ELF-1 (cell line): Measurements from ENCODE around the gene SAMD4A.

Experiments used
- DNase-seq: peaks from one replicate; pipeline ENCODE4 v3.0.0-alpha.2; 2016; ENCODE audit warnings: low read depth, low spot score

Gene SAMD4A

GRCh38 chr14:54682578-54682977 is 115.7 kb downstream of the SAMD4A start:
- DNase-seq = no peak

- no peak for DNase-seq
Measured at GRCh38 chr14:54683882-54684794, 117.2 kb downstream of the SAMD4A start.

- DNase-seq = no peak
Measured at GRCh38 chr14:54685286-54685845, 118.4 kb downstream of the SAMD4A start.

- no peak for DNase-seq
Measured at GRCh38 chr14:54686219-54686870, 119.4 kb downstream of the SAMD4A start.

- DNase-seq = no peak
Measured at GRCh38 chr14:54686871-54687749, 120.2 kb downstream of the SAMD4A start.

- no peak for DNase-seq
Measured at GRCh38 chr14:54687750-54688119, 120.8 kb downstream of the SAMD4A start.

GRCh38 chr14:54688229-54688628 is 121.3 kb downstream of the SAMD4A start:
- DNase-seq = no peak

GRCh38 chr14:54689928-54690327 is 123.0 kb downstream of the SAMD4A start:
- no peak for DNase-seq

GRCh38 chr14:54690887-54691286 is 124.0 kb downstream of the SAMD4A start:
- DNase-seq = no peak

- peak; percentile 87 for DNase-seq
Measured at GRCh38 chr14:54691525-54692283, 124.8 kb downstream of the SAMD4A start.

GRCh38 chr14:54692284-54692772 is 125.4 kb downstream of the SAMD4A start:
- DNase-seq = no peak

GRCh38 chr14:54693761-54694160 is 126.8 kb downstream of the SAMD4A start:
- no peak for DNase-seq

GRCh38 chr14:54695196-54695595 is 128.3 kb downstream of the SAMD4A start:
- no peak for DNase-seq

- DNase-seq = no peak
Measured at GRCh38 chr14:54697001-54697400, 130.1 kb downstream of the SAMD4A start.

- no peak for DNase-seq
Measured at GRCh38 chr14:54697803-54698202, 130.9 kb downstream of the SAMD4A start.

GRCh38 chr14:54698501-54698900 is 131.6 kb downstream of the SAMD4A start:
- no peak for DNase-seq

- DNase-seq = peak; percentile 20
Measured at GRCh38 chr14:54698966-54699530, 132.1 kb downstream of the SAMD4A start.

GRCh38 chr14:54699735-54700134 is 132.8 kb downstream of the SAMD4A start:
- no peak for DNase-seq

GRCh38 chr14:54700717-54701116 is 133.8 kb downstream of the SAMD4A start:
- no peak for DNase-seq

- DNase-seq = no peak
Measured at GRCh38 chr14:54702014-54702491, 135.1 kb downstream of the SAMD4A start.
